GM21737 (cell line): ENCODE measurements around the gene ARID1A.

Experiments
- ATAC-seq: cut with Tn5 transposase; IDR thresholded peaks from one replicate; pipeline ENCODE4 v1.9.1; 2021; ENCODE audit warnings: mild to moderate bottlenecking, moderate library complexity; ENCODE audit not compliant: unreplicated experiment

ARID1A gene

GRCh38 chr1:26758358-26758757 is 62.5 kb downstream of the ARID1A start:
- no peak for ATAC-seq

GRCh38 chr1:26759531-26759930 is 63.7 kb downstream of the ARID1A start:
- ATAC-seq, result no peak

GRCh38 chr1:26761217-26761616 is 65.4 kb downstream of the ARID1A start:
- ATAC-seq, result no peak

- ATAC-seq, result no peak
Measured at GRCh38 chr1:26767714-26768113, 71.9 kb downstream of the ARID1A start.

- ATAC-seq, result no peak
Measured at GRCh38 chr1:26768755-26769154, 72.9 kb downstream of the ARID1A start.

GRCh38 chr1:26771285-26771642 is 75.4 kb downstream of the ARID1A start:
- ATAC-seq, result no peak

GRCh38 chr1:26771643-26772321 is 76.0 kb downstream of the ARID1A start:
- no peak for ATAC-seq

GRCh38 chr1:26772687-26773086 is 76.9 kb downstream of the ARID1A start:
- ATAC-seq, result no peak

GRCh38 chr1:26774462-26774861 is 78.6 kb downstream of the ARID1A start:
- ATAC-seq, result no peak

GRCh38 chr1:26775666-26776065 is 79.9 kb downstream of the ARID1A start:
- no peak for ATAC-seq

GRCh38 chr1:26779098-26779668 is 83.4 kb downstream of the ARID1A start:
- no peak for ATAC-seq

- no peak for ATAC-seq
Measured at GRCh38 chr1:26780344-26780957, 84.6 kb downstream of the ARID1A start.

- ATAC-seq, result no peak
Measured at GRCh38 chr1:26781206-26781825, 85.5 kb downstream of the ARID1A start.

GRCh38 chr1:26782521-26783212 is 86.9 kb downstream of the ARID1A start:
- no peak for ATAC-seq

- ATAC-seq, result no peak
Measured at GRCh38 chr1:26783646-26784022, 87.8 kb downstream of the ARID1A start.

GRCh38 chr1:26784023-26784871 is 88.4 kb downstream of the ARID1A start:
- ATAC-seq, result no peak

- ATAC-seq, result no peak
Measured at GRCh38 chr1:26784886-26785285, 89.1 kb downstream of the ARID1A start.

- no peak for ATAC-seq
Measured at GRCh38 chr1:26785611-26786436, 90.0 kb downstream of the ARID1A start.

- ATAC-seq, result no peak
Measured at GRCh38 chr1:26786437-26787380, 90.9 kb downstream of the ARID1A start.
